ENCODE measurements around the gene CREB5. TPM values are rescaled to one million over a fixed set of nuclear protein-coding genes. Genes with fewer than 3 reads are reported as not detected.

The CREB5 gene
- total and polyA plus RNA-seq, 2 donors (not counting 3 experiments of a cell fraction or from before 2014, with no cell fraction given), result 19.6 to 28.4 TPM

DNA sequence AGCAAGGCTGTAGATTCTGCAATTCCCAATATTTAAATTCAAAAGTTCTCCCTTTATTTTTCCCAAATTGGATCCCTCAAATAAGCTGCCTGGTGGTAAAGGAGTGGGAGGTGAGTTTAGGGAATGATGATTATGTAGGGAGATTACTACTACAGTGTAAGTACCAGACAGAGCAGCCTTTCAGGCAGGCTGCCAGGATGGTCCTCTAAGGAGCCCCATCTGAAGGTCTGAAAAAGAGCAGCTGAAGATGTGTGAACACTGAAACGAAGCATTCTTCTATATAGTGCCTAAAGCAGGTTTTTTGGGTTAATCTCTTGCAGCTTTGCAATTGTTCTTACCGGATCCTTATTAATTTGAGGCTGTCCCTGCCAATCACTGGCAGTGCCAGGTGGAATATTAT is 84.7 kb downstream of the CREB5 start:
- Histone ChIP-seq H3K4me3 (replicated peaks in 1 of 3; ENCODE audit: insufficient read depth in 1 of 3, low read depth in 1 of 3, low read length in 3 of 3) (no peak overlapping the region), H2AFZ (ENCODE audit: low read depth, low read length) (no peak overlapping the region), H3K4me1 (ENCODE audit: control insufficient read depth, extremely low read depth, insufficient read depth, low read length) (no peaks in the 10 kb centered on the region), H3K4me2 (ENCODE audit: insufficient read depth, low read length) (no peak overlapping the region), H4K20me1 (replicated peaks; ENCODE audit: control insufficient read depth, extremely low read depth, insufficient read depth, low read length) (no peaks in the 10 kb centered on the region), H3K79me2 (ENCODE audit: control insufficient read depth, insufficient read depth, low read length) (no peaks in the 10 kb centered on the region), H3K9me3 (replicated peaks; ENCODE audit: control insufficient read depth, insufficient read depth, low read length) (no peaks in the 10 kb centered on the region), H3K27me3 (ENCODE audit: control insufficient read depth in 2 of 2, insufficient read depth in 2 of 2, low read length in 2 of 2) (no peaks in the 10 kb centered on the region), H3K36me3 (ENCODE audit: control insufficient read depth in 2 of 2, extremely low read depth in 1 of 2, insufficient read depth in 2 of 2, low read length in 2 of 2) (no peaks in the 10 kb centered on the region), H3K27ac (ENCODE audit: insufficient read depth, low read depth, low read length) (no peak overlapping the region), H3K9me1 (replicated peaks; ENCODE audit: control insufficient read depth, extremely low read depth, insufficient read depth, low read length) (no peaks in the 10 kb centered on the region), H3K9ac (replicated peaks; ENCODE audit: extremely low read depth, insufficient read depth, low read length) (no peak overlapping the region)
- TF ChIP-seq, protein P1, sequence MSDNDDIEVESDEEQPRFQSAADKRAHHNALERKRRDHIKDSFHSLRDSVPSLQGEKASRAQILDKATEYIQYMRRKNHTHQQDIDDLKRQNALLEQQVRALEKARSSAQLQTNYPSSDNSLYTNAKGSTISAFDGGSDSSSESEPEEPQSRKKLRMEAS (IDR thresholded peaks at IDR 0.05; ENCODE audit: insufficient read depth, insufficient read length), result no peak
- TF ChIP-seq EZH2 (IDR thresholded peaks at IDR 0.05; ENCODE audit: borderline replicate concordance, low read depth, low read length, severe bottlenecking) (no peak), GATA2 (IDR thresholded peaks at IDR 0.05; ENCODE audit: insufficient read depth, insufficient read length, low read depth, low read length) (no peak), JUN (IDR thresholded peaks at IDR 0.05; ENCODE audit: borderline replicate concordance, insufficient read depth, insufficient read length, low read depth) (no peak), MYC (IDR thresholded peaks at IDR 0.05; ENCODE audit: low read depth, low read length) (no peak), FOS (IDR thresholded peaks at IDR 0.05; ENCODE audit: borderline replicate concordance, insufficient read depth, low read length) (no peak), POLR2A (IDR thresholded peaks at IDR 0.05; ENCODE audit: low read depth, low read length) (no peak), POLR2AphosphoS5 (IDR thresholded peaks at IDR 0.05; ENCODE audit: insufficient read depth, low read depth, low read length) (no peak)
- TF ChIP-seq, protein P2, sequence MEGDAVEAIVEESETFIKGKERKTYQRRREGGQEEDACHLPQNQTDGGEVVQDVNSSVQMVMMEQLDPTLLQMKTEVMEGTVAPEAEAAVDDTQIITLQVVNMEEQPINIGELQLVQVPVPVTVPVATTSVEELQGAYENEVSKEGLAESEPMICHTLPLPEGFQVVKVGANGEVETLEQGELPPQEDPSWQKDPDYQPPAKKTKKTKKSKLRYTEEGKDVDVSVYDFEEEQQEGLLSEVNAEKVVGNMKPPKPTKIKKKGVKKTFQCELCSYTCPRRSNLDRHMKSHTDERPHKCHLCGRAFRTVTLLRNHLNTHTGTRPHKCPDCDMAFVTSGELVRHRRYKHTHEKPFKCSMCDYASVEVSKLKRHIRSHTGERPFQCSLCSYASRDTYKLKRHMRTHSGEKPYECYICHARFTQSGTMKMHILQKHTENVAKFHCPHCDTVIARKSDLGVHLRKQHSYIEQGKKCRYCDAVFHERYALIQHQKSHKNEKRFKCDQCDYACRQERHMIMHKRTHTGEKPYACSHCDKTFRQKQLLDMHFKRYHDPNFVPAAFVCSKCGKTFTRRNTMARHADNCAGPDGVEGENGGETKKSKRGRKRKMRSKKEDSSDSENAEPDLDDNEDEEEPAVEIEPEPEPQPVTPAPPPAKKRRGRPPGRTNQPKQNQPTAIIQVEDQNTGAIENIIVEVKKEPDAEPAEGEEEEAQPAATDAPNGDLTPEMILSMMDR (IDR thresholded peaks at IDR 0.05; ENCODE audit: extremely low read depth in 1 of 2, insufficient read depth in 1 of 2, low read depth in 1 of 2, low read length in 2 of 2), result no peak
- ChIA-PET CTCF (no interaction called here), POLR2A (no interaction called here)
- no TSS peak for BruUV-seq (replicated peaks)
- dilution Hi-C loops (cut with MboI; ENCODE audit: extremely low pct_ligation_motif_present, low sequenced_read_pairs) (no loop called here), intact Hi-C loops (cut with micrococcal nuclease) (no loop called here)
- no peak for FAIRE-seq
- no peak for DNase-seq (ENCODE audit: low read depth, low spot score)

Data from endothelial cell of umbilical vein (primary cell).